ENCODE measurements around the gene LIMS3.
"Not testable (repeated sequence)": the region's sequence is repeated elsewhere in the genome, so short reads cannot be mapped to it uniquely, and the experiment has no call there.

DNA sequence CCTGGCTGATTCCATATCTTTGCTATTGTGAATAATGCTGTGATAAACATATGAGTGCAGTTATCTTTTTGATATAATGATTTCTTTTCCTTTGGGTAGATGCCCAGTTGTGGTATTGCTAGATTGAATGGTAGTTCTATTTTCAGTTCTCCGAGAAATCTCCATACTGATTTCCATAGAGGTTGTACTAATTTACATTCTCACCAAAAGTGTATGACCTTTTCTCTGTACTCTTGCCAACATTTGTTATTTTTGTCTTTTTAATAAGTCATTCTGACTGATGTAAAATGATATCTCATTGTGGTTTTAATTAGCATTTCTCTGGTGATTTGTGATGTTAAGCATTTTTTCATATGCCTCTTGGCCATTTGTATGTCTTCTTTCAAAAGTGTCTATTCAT lies 16.4 kb upstream of the LIMS3 start:
- TF ChIP-seq CTCF, POLR2A (IDR thresholded peaks at IDR 0.05): not testable (repeated sequence)

Data from Peyer's patch (tissue), 4 donors.